Colonic mucosa (tissue), 4 donors: ENCODE data around the gene FBXO31. TPM values are rescaled to one million over a fixed set of nuclear protein-coding genes. Genes with fewer than 3 reads are reported as not detected.

ENCODE experiments used
- DNase-seq: peaks from one replicate; pipeline ENCODE4 v3.0.0-alpha.2; 2020
- H3K27ac ChIP-seq: fragments of 200-600 bp; one replicate; pipeline ENCODE4 v1.8.0; 2021
- H3K27me3 ChIP-seq: fragments of 200-600 bp; one replicate; pipeline ENCODE4 v1.8.0; 2021
- H3K36me3 ChIP-seq: fragments of 200-600 bp; one replicate; pipeline ENCODE4 v1.8.0; 2021
- H3K4me1 ChIP-seq: fragments of 200-600 bp; one replicate; pipeline ENCODE4 v1.8.0; 2021; ENCODE audit warnings: mild to moderate bottlenecking
- H3K4me3 ChIP-seq: fragments of 200-600 bp; one replicate; pipeline ENCODE4 v1.8.0; 2021
- H3K9ac ChIP-seq, 2 donors: one replicate each; pipeline ENCODE4 v1.7.0; 2013; ENCODE audit warnings: control low read depth in 2 of 2, low read depth in 2 of 2, low read length in 2 of 2
- H3K9me3 ChIP-seq: fragments of 200-600 bp; one replicate; pipeline ENCODE4 v1.8.0; 2021
- CTCF ChIP-seq: fragments of 200-600 bp; IDR thresholded peaks from one replicate; pipeline ENCODE4 v1.8.0; 2022; ENCODE audit warnings: antibody characterized with exemption, mild to moderate bottlenecking
- intact Hi-C: fragments of 100-400 bp; cut with DNase I; formaldehyde crosslinking; loops from one replicate; pipeline ENCODE4 v1.14.1; 2022
- total RNA-seq, 2 donors: library from RNA; stranded (reverse); fragmentation: NEBNext Ultra II Directional in 1 of 2; extraction: Animal tissue kit (Norgen Biotek cat#: 25700) in 1 of 2; gene quantifications; one replicate each; pipeline ENCODE4 v1.2.1, GENCODE V29; 2021
- donor health status: healthy.
- donor health status: DM: no; HTN: no; CAD: no.
- donor health status: DM: no; HTN: no; CAD: no.

Gene FBXO31
- total RNA-seq = 10 to 100 TPM; 35.1 to 52.3 TPM

- peak within 1 kb of the TSS; percentile 68 to 79 for H3K9ac ChIP-seq
- intact Hi-C loops = no loop called here
- no peaks in the 10 kb centered on the region for H3K9me3 ChIP-seq
- H3K36me3 ChIP-seq = no peaks in the 10 kb centered on the region
- peak within 1 kb of the TSS; percentile 53 for H3K4me3 ChIP-seq
- peaks cover 20% of the 10 kb centered on the region for H3K4me1 ChIP-seq
- TF ChIP-seq CTCF = no peak
- H3K27ac ChIP-seq = peak within 1 kb of the TSS; percentile 75
- DNase-seq = peak; percentile 89
- H3K27me3 ChIP-seq = no peaks in the 10 kb centered on the region
These were observed at the start of gene FBXO31 for GRCh38 chr16:87383505-87384161. Gene FBXO31 (minus strand): TSS chr16:87383776. CDS start chr16:87383744, 32 bp downstream.

GRCh38 chr16:87432330-87432915 is 48.8 kb upstream of the FBXO31 start:
- Histone ChIP-seq H3K9me3 (no peaks in the 10 kb centered on the region), H3K36me3 (no peaks in the 10 kb centered on the region), H3K9ac (no peak overlapping the region), H3K4me1 (no peaks in the 10 kb centered on the region), H3K4me3 (no peak overlapping the region), H3K27me3 (no peaks in the 10 kb centered on the region), H3K27ac (no peak overlapping the region)
- TF ChIP-seq CTCF = no peak
- intact Hi-C loops = no loop called here
- no peak for DNase-seq

GRCh38 chr16:87431926-87432325 is 48.4 kb upstream of the FBXO31 start:
- no peaks in the 10 kb centered on the region for H3K9me3 ChIP-seq
- H3K9ac ChIP-seq = no peak overlapping the region
- intact Hi-C loops = no loop called here
- no peaks in the 10 kb centered on the region for H3K27me3 ChIP-seq
- H3K4me3 ChIP-seq = no peak overlapping the region
- DNase-seq = no peak
- no peaks in the 10 kb centered on the region for H3K4me1 ChIP-seq
- TF ChIP-seq CTCF = no peak
- no peak overlapping the region for H3K27ac ChIP-seq
- no peaks in the 10 kb centered on the region for H3K36me3 ChIP-seq

GRCh38 chr16:87426423-87427215 is 43.0 kb upstream of the FBXO31 start:
- Histone ChIP-seq H3K27me3 (no peaks in the 10 kb centered on the region), H3K4me1 (no peaks in the 10 kb centered on the region), H3K9ac (no peak overlapping the region), H3K9me3 (no peaks in the 10 kb centered on the region), H3K36me3 (peaks cover 7% of the 10 kb centered on the region), H3K4me3 (no peak overlapping the region), H3K27ac (no peak overlapping the region)
- intact Hi-C loops = no loop called here
- TF ChIP-seq CTCF = no peak
- DNase-seq = no peak

GRCh38 chr16:87425941-87426340 is 42.4 kb upstream of the FBXO31 start:
- TF ChIP-seq CTCF = no peak
- no peak for DNase-seq

More at GRCh38 chr16:87425941-87426340, 42.4 kb upstream of the FBXO31 start:
- peaks cover 7% of the 10 kb centered on the region for H3K36me3 ChIP-seq
- no peaks in the 10 kb centered on the region for H3K4me1 ChIP-seq
- intact Hi-C loops = no loop called here
- H3K9ac ChIP-seq = no peak overlapping the region
- H3K4me3 ChIP-seq = no peak overlapping the region
- H3K27me3 ChIP-seq = no peaks in the 10 kb centered on the region
- no peaks in the 10 kb centered on the region for H3K9me3 ChIP-seq
- no peak overlapping the region for H3K27ac ChIP-seq
